SKM-1 treated with dmso at 0.1 percent for 144 hours (cell line): ENCODE data around the gene TUBB2B.
"Not testable (repeated sequence)": the region's sequence is repeated elsewhere in the genome, so short reads cannot be mapped to it uniquely, and the experiment has no call there.

ENCODE experiments used
- DNase-seq: peaks from one replicate; lab custom pipeline; 2025; ENCODE audit not compliant: unreplicated experiment; lab: John Stamatoyannopoulos, UW

TUBB2B gene

DNA sequence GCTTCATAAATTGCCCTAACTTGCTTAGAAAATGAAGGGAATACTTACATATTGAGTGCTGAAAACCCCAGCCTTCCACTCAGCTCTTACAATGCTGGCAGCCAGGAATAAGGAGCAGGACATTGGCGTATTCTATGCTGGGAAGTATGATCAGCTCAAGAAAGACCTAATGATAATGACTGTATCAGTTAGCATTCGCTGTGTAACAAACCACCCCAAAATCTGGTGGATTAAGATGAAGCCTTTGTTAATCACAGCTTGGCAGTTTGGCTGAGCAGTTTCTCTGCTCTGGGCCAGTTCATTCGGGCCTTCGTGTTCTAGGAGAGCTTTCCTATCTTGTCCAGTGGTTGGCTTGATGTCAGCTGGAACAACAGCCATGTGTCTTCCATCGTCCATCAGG lies 36.7 kb downstream of the TUBB2B start:
- DNase-seq: no peak

DNA sequence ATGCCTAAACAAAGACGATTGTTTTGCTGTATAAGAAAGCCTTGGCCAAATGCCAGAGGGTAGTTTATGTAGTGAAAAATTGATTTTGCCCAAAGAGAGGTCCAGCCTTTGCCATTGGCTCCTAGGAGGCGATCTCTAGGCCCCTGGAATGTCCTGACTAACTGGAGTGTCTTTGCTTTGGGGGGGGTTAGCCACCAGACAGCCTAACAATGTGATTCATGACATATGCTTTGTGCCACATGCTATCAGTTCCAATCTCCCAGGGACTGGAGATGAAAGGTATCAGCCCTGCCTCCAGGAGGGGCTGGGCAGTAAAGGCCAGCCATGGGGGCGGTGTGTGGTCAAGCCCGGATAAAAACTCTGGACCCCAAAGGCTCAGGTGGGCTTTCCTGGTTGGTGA lies 37.4 kb downstream of the TUBB2B start:
- DNase-seq: no peak

DNA sequence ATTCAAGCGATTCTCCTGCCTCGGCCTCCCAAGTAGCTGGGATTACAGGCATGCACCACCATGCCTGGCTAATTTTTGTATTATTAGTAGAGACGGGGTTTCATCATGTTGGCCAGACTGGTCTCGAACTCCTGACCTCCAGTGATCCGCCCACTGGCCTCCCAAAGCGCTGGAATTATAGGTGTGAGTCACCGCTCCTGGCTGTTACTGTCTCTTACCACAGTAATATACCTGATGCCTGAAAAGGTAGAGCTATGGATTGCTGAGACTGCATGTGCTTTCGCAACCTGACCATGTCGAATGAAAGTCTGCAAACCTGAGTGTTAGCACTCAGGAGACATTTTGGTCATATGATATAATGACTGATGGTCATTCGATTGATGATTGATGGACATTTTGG lies 38.3 kb downstream of the TUBB2B start:
- DNase-seq: not testable (repeated sequence)

DNA sequence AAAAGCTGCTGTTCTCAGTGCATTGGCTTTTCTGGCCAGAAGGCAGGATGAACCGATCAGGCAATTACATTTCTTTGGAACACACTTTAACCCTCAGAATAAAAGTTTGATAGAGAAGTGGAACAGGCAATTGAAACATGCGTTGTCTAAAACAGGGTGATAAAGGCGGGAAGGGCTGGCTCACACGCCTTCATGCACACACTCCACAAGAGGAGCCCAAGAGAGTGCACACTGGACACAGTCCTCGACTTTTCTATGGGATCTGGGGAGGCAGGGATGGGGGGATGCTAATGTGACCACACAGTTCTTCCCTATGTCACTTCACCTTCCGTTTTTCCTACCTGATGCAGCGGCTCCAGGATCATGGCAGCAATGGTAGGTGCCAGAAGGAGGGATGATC lies 39.2 kb downstream of the TUBB2B start:
- no peak for DNase-seq

DNA sequence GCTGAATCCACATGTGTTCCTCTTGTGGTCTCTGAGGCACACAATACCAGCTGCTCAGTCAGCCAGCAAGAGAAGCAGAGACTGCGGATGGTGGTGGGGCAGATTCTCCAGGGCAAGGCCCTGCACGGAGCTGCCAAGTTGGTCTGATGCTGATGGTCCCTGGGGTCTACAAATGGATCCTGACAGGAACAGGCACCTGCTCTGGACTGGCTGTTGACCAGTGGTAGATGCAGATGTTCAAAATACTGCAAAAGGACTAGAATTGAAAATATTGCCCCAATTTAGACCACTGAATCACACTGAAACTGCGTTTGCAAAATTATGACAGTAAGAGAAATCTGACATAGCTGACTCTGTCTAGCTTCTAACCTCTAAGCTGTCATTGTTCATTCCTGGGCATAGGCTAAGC lies 40.5 kb downstream of the TUBB2B start:
- DNase-seq: no peak

DNA sequence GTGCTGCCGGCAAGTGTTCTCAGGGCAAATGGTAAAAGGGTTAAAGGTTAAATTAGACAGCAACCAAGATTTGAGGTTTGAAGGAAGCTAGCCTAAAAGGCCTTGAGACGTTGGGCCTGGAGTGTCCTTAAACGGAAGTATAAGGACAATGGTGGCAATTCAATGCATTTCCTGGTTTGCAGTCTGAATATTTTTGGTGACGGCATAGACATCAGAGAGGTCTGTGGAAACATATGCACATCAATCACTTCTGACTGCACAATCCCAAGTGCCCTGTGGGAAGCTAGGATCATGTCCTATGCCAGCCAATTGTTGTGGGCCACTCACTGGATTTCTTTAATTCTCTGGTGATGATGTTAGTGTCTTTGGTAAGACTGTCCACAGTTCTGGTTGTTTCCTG lies 44.4 kb downstream of the TUBB2B start:
- DNase-seq: no peak

DNA sequence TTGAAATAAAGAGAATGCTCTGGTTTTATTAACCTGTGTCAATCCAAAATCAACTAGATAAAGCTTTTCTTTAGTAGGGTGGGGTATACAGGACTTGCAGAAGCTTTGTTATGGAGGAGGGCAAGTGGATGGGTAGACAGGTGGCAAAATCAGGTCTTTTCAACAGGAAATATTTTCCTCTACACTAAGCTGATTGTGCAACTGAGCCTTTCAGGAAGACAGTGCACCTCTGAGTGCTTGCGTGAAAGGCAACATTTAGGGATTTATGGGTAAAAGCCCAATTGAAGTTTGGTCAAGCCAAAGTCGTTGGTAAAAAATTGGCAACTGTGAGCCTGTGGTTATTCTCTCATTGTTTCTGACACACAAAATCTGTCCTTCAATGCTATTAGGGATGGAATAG lies 46.3 kb downstream of the TUBB2B start:
- DNase-seq: no peak

DNA sequence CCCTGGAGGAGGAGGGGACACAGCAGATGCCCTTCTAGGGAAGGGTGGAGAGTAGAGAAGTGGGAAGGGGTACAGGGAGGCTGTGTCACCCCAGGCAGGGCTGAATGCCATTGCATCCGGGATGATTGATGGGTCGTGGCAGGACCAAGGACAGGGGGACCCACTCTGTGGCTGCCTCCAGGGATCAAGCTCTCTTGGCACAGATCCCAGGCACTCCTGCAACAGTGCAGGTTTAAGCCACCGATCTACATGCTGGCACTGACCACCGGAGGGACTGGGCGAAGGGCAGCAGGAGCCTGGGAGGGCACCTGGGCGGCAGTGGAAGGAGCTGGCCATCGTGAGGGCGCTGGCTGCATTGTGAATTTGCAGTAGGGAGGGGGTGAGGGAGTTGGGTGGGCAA lies 47.5 kb downstream of the TUBB2B start:
- not testable (repeated sequence) for DNase-seq

DNA sequence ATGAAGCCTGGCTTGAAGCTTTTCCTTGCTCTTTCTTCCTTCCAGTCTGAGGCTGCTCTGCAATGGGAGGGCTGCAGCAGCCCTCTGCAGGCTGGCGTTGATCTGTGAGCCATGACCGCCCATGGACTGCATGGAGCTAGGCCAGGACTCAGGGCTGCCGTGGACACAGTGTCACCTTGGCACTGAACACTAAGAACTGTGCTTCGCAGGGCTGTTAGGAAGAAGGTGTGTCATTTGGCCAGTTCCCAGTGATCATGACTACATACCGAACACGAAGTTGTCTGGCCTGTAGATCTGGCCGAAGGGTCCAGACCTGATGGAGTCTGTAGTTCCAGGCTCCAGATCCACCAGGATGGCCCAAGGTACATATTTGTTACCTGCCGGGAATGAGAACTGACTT lies 48.8 kb downstream of the TUBB2B start:
- DNase-seq: not testable (repeated sequence)

DNA sequence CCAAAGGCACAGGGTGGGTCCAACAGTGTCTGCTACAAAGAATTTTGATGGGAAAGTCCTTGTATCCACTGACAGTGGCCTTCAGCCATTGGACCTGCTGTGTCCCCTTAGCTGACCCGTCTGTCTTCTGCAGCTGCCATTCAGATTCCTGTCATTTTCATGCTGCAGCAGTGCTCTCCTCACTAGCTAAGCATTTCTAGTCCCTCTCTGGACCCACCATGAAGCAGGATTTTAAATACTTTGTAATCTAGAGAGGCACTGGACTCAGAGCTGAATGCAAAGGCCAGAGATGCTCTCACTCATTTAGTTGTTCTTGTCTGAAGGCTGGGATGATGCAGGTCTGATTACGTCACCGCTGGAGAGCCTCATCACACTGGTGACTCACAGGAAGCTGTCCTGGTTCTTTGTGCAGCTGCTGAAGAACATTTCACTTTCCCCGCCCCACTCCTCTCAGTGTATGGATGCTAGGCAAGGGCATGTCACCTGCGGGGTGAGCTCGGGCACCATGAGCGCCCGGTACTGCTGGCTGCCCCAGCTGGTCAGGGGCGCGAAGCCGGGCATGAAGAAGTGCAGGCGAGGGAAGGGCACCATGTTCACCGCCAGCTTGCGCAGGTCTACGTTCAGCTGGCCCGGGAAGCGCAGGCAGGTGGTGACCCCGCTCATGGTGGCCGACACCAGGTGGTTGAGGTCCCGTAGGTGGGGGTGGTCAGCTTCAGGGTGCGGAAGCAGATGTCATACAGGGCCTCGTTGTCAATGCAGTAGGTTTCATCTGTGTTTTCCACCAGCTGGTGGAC lies 50.7 kb downstream of the TUBB2B start:
- peak; percentile 44 for DNase-seq

DNA sequence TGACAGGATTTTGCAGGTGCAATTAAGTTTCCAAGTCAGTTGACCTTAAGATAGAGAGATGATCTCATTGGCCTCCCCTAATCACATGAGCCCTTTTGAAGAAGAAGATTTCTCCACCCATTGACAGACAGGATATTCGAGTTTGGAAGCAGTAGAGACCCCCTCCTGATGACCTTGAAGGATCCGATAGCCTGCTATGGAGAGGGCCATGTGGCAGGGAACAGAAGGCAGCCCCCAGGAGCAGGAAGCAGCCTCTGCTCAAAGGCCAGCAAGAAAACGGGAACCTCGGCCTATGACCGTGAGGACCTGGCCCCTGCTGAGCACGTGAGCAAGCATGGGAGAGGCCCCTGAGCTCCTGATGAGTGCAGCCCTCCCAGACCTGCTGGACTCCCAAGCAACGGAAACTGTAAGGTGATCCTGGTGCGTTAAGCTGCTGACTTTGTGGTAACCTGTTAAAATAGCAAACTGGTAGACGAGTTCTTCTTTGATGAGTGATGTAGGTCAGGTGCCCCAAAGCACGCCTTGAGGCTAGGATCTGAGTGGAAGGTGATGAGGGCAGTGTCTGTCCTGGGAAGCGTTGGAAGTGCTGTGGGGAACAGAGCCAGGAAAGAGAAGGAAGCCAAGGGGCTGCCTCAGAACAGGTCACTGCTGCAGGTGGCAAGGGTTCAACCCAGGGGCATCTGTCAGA lies 51.6 kb downstream of the TUBB2B start:
- DNase-seq: no peak
